Hair follicle dermal papilla cell (primary cell): Measurements from ENCODE around the gene ADA. TPM values are rescaled to one million over a fixed set of nuclear protein-coding genes. Genes with fewer than 3 reads are reported as not detected.

ENCODE experiments used
- total RNA-seq: library from RNA; depleted of rRNA; stranded (reverse); fragments of >200 nt; gene quantifications from 2 replicates; pipeline ENCODE4 v1.2.3, GENCODE V29; 2012

ADA gene
- total RNA-seq, result 29.9 and 37.2 TPM in 2 replicates

DNA sequence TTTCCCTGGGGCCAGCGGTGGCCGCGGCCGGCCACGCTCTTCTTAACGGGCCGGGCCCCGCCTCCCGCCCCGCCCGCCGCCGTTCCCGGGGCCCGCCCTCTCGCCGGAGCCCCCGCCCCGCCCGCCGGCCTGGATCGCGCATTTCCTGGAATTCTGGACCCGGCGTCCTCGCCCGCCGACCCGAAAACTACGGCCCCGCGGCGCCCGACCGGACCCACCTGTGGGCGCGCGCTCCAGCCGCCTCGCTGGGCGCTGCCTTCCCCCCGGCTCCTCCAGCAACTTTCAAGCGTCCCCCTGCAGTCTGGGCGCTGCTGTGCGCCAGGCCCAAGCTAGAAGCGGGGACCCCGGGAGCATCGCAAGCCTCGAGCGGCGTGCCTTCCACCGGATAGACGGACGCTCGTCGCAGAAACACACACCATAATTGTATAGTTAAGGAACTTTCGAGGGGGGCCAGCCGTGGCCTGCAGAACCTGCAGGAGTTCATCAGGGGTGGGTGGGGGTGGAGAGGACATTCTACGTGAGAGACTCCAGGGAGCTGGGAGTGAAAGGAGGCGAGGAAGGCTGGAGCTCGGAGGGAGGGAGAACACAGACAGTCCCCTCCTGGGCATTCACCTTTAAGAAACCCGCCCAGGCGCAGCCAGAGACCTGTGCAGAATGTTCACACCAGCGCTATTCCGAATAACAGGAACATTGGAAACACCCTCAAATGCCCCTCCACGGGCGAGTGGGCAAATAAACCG, at the start of gene ADA:
Gene ADA, minus strand, starts transcription at position 16 of the 740 bp plus-strand sequence. CDS start 92 bp downstream, outside the sequence.

DNA sequence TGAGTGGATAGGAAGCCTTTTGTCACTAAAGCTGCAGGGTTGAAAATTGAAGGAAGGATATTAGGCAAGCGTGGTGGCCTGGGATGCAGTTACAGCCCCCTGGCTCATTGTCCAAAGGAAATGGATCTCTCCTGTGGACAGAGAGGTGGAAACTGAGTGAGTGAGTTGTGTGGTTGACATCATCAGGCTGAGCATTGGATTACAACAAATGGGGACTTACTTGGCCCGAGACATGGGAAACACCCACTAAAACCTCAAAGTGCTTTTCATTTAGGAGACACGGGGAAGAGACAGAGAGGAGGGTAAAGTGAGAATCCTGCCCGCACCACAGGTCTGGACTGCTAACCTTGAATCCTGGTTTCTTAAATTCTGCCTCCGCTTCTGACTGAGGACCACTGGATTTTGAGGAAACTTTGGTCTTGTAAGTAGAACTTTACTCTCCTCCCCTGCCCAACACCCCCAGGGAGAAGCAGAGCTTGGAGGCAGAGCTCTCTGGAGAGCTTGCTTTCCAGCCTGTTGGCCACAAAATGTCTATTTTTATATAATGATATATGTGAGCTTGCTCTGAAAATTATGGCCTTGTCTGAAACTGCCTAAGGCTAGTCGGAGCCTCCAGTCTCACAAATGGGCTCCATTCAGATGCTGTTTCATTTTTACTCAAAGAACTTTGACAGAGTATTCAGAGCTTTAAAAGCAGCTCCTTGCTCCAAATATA, 69.0 kb downstream of the ADA start, which contains the start of gene PKIG:
Gene PKIG, plus strand, starts transcription at position 269 of the 715 bp plus-strand sequence. CDS start 31,978 bp downstream, outside the sequence.

Other genes with a start within 250 kb of the ADA start
- 21.9 and 22.2 TPM in 2 replicates for gene TTPAL, start 175.8 kb downstream of the ADA start, total RNA-seq
- 123 and 151 TPM in 2 replicates for gene SERINC3, start 129.6 kb downstream of the ADA start, total RNA-seq
- 176 and 200 TPM in 2 replicates for gene PKIG, start 69.1 kb downstream of the ADA start, total RNA-seq
- gene CCN5, start 63.7 kb upstream of the ADA start, total RNA-seq, result 50.3 and 59.2 TPM in 2 replicates
- 115 and 133 TPM in 2 replicates for gene KCNK15, start 94.2 kb upstream of the ADA start, total RNA-seq
- under 0.01 and 0.16 TPM in 2 replicates for gene RIMS4, start 158.8 kb upstream of the ADA start, total RNA-seq
- 131 and 148 TPM in 2 replicates for gene YWHAB, start 234.0 kb upstream of the ADA start, total RNA-seq